Measurements from ENCODE around the gene CRIP1.

The CRIP1 gene

DNA sequence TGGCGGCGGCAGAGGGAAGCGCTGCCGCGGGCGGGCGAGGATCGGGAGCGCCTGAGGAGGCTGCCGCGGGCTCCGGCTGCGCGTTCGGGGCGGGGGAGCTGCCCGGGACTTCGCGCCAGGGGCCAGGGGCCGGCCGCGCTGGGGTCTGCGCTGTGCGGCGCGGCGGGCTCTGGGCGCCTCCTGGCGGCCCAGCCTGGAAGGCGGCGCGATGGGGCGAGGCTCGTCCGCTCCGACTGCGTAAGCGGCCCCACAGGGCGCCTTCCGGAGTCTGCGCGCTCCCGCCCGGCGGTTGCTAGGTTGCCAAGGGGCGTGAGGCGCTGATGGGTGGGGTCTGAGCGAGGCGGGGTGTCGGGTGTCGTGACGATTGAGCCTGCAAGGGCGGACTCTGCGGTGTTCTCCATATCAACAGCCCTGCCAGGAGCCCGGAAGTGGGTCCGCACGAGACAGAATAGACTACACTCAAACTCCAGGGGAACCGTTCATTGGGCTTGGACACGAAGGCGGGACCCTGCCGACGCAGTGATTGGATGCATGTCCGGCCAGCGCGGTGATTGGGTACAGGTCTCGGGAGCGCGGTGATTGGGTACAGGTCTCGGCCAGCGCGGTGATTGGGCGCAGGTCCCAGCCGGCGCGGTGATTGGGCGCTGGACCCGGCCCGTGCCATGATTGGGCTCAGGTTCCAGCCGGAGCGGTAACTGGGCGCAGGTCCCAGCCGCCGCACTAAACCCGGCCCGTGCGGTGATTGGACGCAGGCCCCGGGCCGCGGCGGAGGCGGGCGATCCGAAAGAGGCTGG lies 4.1 kb downstream of the CRIP1 start, which contains the start of gene TEDC1:
TSS of gene TEDC1 (plus strand) at position 675 of the 794 bp plus-strand sequence. CDS start 130 bp downstream, outside the sequence.
- Histone ChIP-seq H3K4me1 (peaks cover 12% of the 10 kb centered on the region), H3K36me3 (ENCODE audit: control insufficient read depth, insufficient read depth, low read length) (no peaks in the 10 kb centered on the region), H3K27me3 (ENCODE audit: control insufficient read depth, insufficient read depth, low read length) (peaks cover 7% of the 10 kb centered on the region), H2AFZ (peak within 1 kb of the TSS; percentile 91), H3K4me3 (ENCODE audit: low read depth, low read length) (peak within 1 kb of the TSS; percentile 70), H3K9me3 (ENCODE audit: control insufficient read depth, low read length) (no peaks in the 10 kb centered on the region), H3K9ac (peak within 1 kb of the TSS; percentile 82), H3K27ac (peak within 1 kb of the TSS; percentile 97), H3K4me2 (ENCODE audit: low read length) (peak within 1 kb of the TSS; percentile 95), H3K79me2 (no peaks in the 10 kb centered on the region)
- TF ChIP-seq CTCF (IDR thresholded peaks at IDR 0.05): peak; percentile 71

- Histone ChIP-seq H3K4me3 (ENCODE audit: low read depth, low read length) (peak overlapping the region; percentile 47), H3K9ac (no peak overlapping the region), H3K79me2 (no peaks in the 10 kb centered on the region), H3K9me3 (ENCODE audit: control insufficient read depth, low read length) (no peaks in the 10 kb centered on the region), H3K4me2 (ENCODE audit: low read length) (peak overlapping the region; percentile 60), H3K4me1 (peaks cover 5% of the 10 kb centered on the region), H3K27ac (peak overlapping the region; percentile 60), H3K27me3 (ENCODE audit: control insufficient read depth, insufficient read depth, low read length) (peaks cover 7% of the 10 kb centered on the region), H3K36me3 (ENCODE audit: control insufficient read depth, insufficient read depth, low read length) (no peaks in the 10 kb centered on the region), H2AFZ (peak overlapping the region; percentile 91)
- no peak for TF ChIP-seq CTCF (IDR thresholded peaks at IDR 0.05)
Observed at GRCh38 chr14:105491366-105491973, 4.8 kb downstream of the CRIP1 start.

- no peak for TF ChIP-seq CTCF (IDR thresholded peaks at IDR 0.05)
- Histone ChIP-seq H3K79me2 (no peaks in the 10 kb centered on the region), H3K9me3 (ENCODE audit: control insufficient read depth, low read length) (no peaks in the 10 kb centered on the region), H3K4me2 (ENCODE audit: low read length) (no peak overlapping the region), H3K9ac (no peak overlapping the region), H3K27ac (no peak overlapping the region), H3K36me3 (ENCODE audit: control insufficient read depth, insufficient read depth, low read length) (no peaks in the 10 kb centered on the region), H3K4me3 (ENCODE audit: low read depth, low read length) (no peak overlapping the region), H2AFZ (no peak overlapping the region), H3K4me1 (peaks cover 5% of the 10 kb centered on the region), H3K27me3 (ENCODE audit: control insufficient read depth, insufficient read depth, low read length) (peaks cover 3% of the 10 kb centered on the region)
Observed at GRCh38 chr14:105492031-105492970, 5.6 kb downstream of the CRIP1 start.

DNA sequence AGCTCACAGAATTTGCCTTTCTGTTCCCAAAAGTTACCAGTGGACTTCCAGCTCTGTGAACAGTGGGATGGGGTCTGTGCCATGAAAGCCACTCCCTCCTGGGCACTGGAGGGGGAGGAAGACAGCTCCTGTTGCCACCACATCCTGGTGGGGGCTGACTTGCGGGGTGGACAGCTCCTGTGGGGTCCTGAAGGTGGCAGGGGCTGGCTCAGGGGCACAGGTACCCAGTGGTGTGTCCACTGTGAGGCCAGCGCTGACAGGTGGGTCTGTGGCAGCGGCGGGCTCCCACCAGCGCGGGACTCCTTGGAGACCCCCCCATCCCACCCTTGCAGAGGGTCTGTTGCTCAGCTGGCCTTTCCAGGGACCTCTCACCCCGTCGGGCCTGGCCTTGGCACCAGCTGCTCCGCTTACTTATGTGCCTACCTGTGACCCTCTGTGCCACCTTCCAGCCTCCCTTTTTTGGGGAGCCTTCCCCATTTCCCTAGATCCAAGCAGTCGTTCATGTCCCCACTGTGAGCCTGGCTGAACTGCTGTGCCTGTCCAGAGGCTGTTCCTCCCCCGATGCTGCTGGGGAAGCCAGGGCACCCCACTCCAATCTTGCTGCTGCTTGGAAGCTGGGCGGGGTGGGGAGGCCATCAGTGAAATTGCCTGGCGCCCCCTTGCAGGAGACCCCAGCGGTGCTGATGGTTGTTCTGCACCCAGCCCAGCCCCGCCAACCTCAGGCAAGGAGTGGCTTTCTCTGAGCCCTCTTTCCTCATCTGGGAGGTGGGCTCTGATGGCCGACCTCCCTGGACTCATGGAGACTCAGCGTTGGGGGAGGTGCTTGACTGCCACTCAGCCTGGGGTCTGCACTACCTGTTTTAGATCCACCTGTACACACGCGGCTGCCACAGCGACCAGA lies 6.5 kb downstream of the CRIP1 start:
- H3K27me3 ChIP-seq (ENCODE audit: control insufficient read depth, insufficient read depth, low read length): no peaks in the 10 kb centered on the region
- H3K4me2 ChIP-seq (ENCODE audit: low read length): no peak overlapping the region
- no peak overlapping the region for H3K4me3 ChIP-seq (ENCODE audit: low read depth, low read length)

More for the DNA sequence above, 6.5 kb downstream of the CRIP1 start:
- no peak for TF ChIP-seq CTCF (IDR thresholded peaks at IDR 0.05)
- H3K9me3 ChIP-seq (ENCODE audit: control insufficient read depth, low read length): no peaks in the 10 kb centered on the region
- H3K4me1 ChIP-seq: peaks cover 5% of the 10 kb centered on the region
- H2AFZ ChIP-seq: no peak overlapping the region
- H3K27ac ChIP-seq: no peak overlapping the region
- no peaks in the 10 kb centered on the region for H3K36me3 ChIP-seq (ENCODE audit: control insufficient read depth, insufficient read depth, low read length)
- H3K9ac ChIP-seq: no peak overlapping the region
- no peaks in the 10 kb centered on the region for H3K79me2 ChIP-seq
